ENCODE results near the gene KRTAP5-2. TPM values are rescaled to one million over a fixed set of nuclear protein-coding genes. Genes with fewer than 3 reads are reported as not detected.

Gene KRTAP5-2
- total RNA-seq, 1 donor from 2014 or later, result not detected

- peak overlapping the region; percentile 55 for H3K4me3 ChIP-seq
- intact Hi-C loops (cut with DNase I), result no loop called here
- H3K9me3 ChIP-seq, result no peaks in the 10 kb centered on the region
- no peaks in the 10 kb centered on the region for H3K36me3 ChIP-seq
- peaks cover 34% of the 10 kb centered on the region for H3K27me3 ChIP-seq (ENCODE audit: low read depth)
- no peak for DNase-seq
- TF ChIP-seq CTCF (IDR thresholded peaks at IDR 0.05), result no peak
- H3K4me1 ChIP-seq, result peaks cover 28% of the 10 kb centered on the region
- H3K27ac ChIP-seq, result peak overlapping the region; percentile 53
- ATAC-seq, result peak; percentile 5 to 23
Observed at GRCh38 chr11:1547467-1548098, 50.5 kb downstream of the KRTAP5-2 start.

Other genes with a start within 250 kb of the KRTAP5-2 start
- 0.62 TPM for gene BRSK2, start 208.4 kb downstream of the KRTAP5-2 start, total RNA-seq
- 50.4 TPM for gene MOB2, start 111.5 kb downstream of the KRTAP5-2 start, total RNA-seq
- gene DUSP8, start 26.0 kb downstream of the KRTAP5-2 start, total RNA-seq, result 8.9 TPM
- not detected for gene KRTAP5-1, start 13.0 kb downstream of the KRTAP5-2 start, total RNA-seq
- gene KRTAP5-3, start 10.2 kb upstream of the KRTAP5-2 start, total RNA-seq, result not detected
- gene KRTAP5-4, start 23.8 kb upstream of the KRTAP5-2 start, total RNA-seq, result not detected
- gene KRTAP5-5, start 31.5 kb upstream of the KRTAP5-2 start, total RNA-seq, result not detected
- not detected for gene KRTAP5-6, start 98.9 kb upstream of the KRTAP5-2 start, total RNA-seq
- 9.2 TPM for gene IFITM10, start 152.3 kb upstream of the KRTAP5-2 start, total RNA-seq
- 2,919 TPM for gene CTSD, start 165.6 kb upstream of the KRTAP5-2 start, total RNA-seq
- gene SYT8, start 236.7 kb upstream of the KRTAP5-2 start, total RNA-seq, result 18.5 TPM
- gene TNNI2, start 240.7 kb upstream of the KRTAP5-2 start, total RNA-seq, result 17.7 TPM

All from lower lobe of right lung (tissue), 2 donors.